Left lung (tissue), 10 donors: Measurements from ENCODE around the gene P2RY14. TPM values are rescaled to one million over a fixed set of nuclear protein-coding genes. Genes with fewer than 3 reads are reported as not detected.

Experiments
- ATAC-seq: fragments of 200-7000 bp; cut with Tn5 transposase; one replicate; pipeline ENCODE4 v1.9.1; 2020; ENCODE audit warnings: moderate library complexity
- DNase-seq, 4 donors: peaks; one replicate each; pipeline ENCODE4 v3.0.0-alpha.2; 2013 to 2020
- H3K27ac ChIP-seq, 2 donors: fragments of 200-600 bp; sonication (generic) in 1 of 2; one replicate each; pipeline versions ENCODE4 v1.5.0 to v1.8.0; 2020 to 2021
- H3K27me3 ChIP-seq, 2 donors: fragments of 200-600 bp; sonication (generic) in 1 of 2; one replicate each; pipeline versions ENCODE4 v1.5.0 to v1.8.0; 2020 to 2021
- H3K36me3 ChIP-seq, 2 donors: fragments of 200-600 bp; sonication (generic) in 1 of 2; one replicate each; pipeline versions ENCODE4 v1.5.0 to v1.8.0; 2020 to 2021
- H3K4me1 ChIP-seq, 2 donors: fragments of 200-600 bp; one replicate each; pipeline ENCODE4 v1.8.0; 2021
- H3K4me3 ChIP-seq, 2 donors: fragments of 200-600 bp; sonication (generic) in 1 of 2; one replicate each; pipeline versions ENCODE4 v1.5.0 to v1.8.0; 2020 to 2021; ENCODE audit warnings: mild to moderate bottlenecking in 1 of 2
- H3K9me3 ChIP-seq, 2 donors: fragments of 200-600 bp; sonication (generic) in 1 of 2; one replicate each; pipeline versions ENCODE4 v1.5.0 to v1.8.0; 2020 to 2021
- intact Hi-C, 2 donors: fragments of 100-400 bp; cut with DNase I; formaldehyde crosslinking; loops; one replicate each; pipeline versions ENCODE4 v1.11.2 to v1.14.2; 2022
- polyA plus RNA-seq, 6 donors: library from polyadenylated mRNA; unstranded; fragments of 120-200 nt; gene quantifications; one replicate each; pipeline ENCODE4 v1.2.1, GENCODE V29; 2013; ENCODE audit not compliant: insufficient read length in 6 of 6
- total RNA-seq, 2 donors: library from RNA; stranded (reverse); fragmentation: NEBNext Ultra II Directional; extraction: Animal tissue kit (Norgen Biotek cat#: 25700); gene quantifications; one replicate each; pipeline ENCODE4 v1.2.1, GENCODE V29; 2021
- TF ChIP-seq, protein P1 (sequence below), 2 donors: fragments of 200-600 bp; sonication (generic) in 1 of 2; IDR thresholded peaks; one replicate each; pipeline versions ENCODE4 v1.5.0 to v1.8.0; 2021; ENCODE audit warnings: antibody characterized with exemption in 2 of 2
- donor health status: DM: no; HTN: yes; CAD: no.
- donor health status: DM: no; HTN: no; CAD: no.

The P2RY14 gene
- total and polyA plus RNA-seq, 8 donors: 2.4 to 6.4 (median 4.3) TPM

DNA sequence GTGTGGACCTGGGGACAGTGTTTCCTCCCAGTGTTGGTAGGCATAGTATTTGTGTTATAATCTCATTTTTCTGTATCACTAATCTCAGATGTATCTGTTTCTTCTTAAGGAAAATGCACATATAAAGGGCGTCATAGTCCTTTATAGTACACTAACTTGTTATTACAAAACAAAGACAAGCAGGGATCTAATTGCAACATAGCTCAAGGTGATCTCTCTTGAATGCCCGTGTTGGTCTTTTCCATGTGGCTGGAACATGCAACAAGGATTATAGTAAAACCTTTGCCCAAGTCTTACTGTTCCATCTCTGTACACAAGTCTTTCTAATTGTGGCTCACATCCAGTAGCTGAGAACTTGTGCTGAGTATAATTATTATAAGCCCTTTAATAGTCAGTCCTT lies 41.8 kb upstream of the P2RY14 start:
- Histone ChIP-seq H3K4me3 (no peak overlapping the region), H3K4me1 (peaks cover 0 to 39% of the 10 kb centered on the region in 2 donors), H3K36me3 (no peaks in the 10 kb centered on the region), H3K9me3 (no peaks in the 10 kb centered on the region), H3K27ac (no peak overlapping the region), H3K27me3 (no peaks in the 10 kb centered on the region)
- intact Hi-C loops: no loop called here
- no peak for DNase-seq
- no peak for ATAC-seq
- TF ChIP-seq, protein P1, sequence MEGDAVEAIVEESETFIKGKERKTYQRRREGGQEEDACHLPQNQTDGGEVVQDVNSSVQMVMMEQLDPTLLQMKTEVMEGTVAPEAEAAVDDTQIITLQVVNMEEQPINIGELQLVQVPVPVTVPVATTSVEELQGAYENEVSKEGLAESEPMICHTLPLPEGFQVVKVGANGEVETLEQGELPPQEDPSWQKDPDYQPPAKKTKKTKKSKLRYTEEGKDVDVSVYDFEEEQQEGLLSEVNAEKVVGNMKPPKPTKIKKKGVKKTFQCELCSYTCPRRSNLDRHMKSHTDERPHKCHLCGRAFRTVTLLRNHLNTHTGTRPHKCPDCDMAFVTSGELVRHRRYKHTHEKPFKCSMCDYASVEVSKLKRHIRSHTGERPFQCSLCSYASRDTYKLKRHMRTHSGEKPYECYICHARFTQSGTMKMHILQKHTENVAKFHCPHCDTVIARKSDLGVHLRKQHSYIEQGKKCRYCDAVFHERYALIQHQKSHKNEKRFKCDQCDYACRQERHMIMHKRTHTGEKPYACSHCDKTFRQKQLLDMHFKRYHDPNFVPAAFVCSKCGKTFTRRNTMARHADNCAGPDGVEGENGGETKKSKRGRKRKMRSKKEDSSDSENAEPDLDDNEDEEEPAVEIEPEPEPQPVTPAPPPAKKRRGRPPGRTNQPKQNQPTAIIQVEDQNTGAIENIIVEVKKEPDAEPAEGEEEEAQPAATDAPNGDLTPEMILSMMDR (IDR thresholded peaks at IDR 0.05): no peak

DNA sequence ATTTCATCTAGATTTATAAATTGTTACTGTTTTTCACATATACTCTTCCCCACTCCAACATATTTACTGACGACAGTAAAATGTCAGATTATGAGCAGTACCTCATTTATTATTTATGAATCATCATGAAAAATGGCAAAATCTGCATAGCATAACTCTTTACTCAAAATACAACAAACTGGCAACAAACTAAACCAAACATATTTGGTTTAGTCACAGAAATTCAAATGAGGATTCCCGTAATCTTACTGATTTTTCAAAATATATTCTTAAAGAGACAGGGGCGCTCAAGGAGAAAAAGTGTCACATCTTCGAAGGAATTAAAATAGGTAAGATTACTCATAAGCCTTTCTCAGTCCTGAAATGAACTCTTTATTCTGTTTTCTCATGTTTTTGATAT lies 41.3 kb upstream of the P2RY14 start:
- TF ChIP-seq, protein P1 (IDR thresholded peaks at IDR 0.05): no peak
- peaks cover 0 to 39% of the 10 kb centered on the region in 2 donors for H3K4me1 ChIP-seq
- ATAC-seq: no peak
- no peak for DNase-seq
- H3K27ac ChIP-seq: no peak overlapping the region
- H3K36me3 ChIP-seq: no peaks in the 10 kb centered on the region
- intact Hi-C loops: no loop called here
- no peaks in the 10 kb centered on the region for H3K9me3 ChIP-seq
- H3K4me3 ChIP-seq: no peak overlapping the region
- H3K27me3 ChIP-seq: no peaks in the 10 kb centered on the region

DNA sequence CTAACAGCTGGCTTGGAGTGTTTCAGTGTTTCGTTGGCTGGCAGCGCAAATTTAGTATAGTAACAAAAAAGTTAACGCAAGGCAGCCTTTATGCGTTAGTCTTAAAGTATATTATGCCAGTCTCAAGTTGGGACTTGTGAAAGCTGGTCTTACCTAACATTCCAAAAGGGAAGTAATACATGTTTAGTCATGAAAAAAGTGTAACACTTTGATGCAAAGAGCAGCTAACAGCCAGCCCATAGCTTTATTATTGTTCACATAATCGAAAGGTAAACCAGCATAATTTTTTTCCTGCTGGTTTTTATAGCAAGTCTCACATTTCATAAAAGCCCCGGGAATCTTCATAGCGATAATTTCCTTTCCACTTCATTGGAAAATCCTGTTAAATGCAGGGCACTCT lies 40.6 kb upstream of the P2RY14 start:
- Histone ChIP-seq H3K4me1 (peaks cover 0 to 39% of the 10 kb centered on the region in 2 donors), H3K27ac (peak overlapping the region in 1 of 2 donors; percentile 82), H3K36me3 (no peaks in the 10 kb centered on the region), H3K4me3 (no peak overlapping the region), H3K9me3 (no peaks in the 10 kb centered on the region), H3K27me3 (no peaks in the 10 kb centered on the region)
- TF ChIP-seq, protein P1 (IDR thresholded peaks at IDR 0.05): no peak
- DNase-seq (no peak), ATAC-seq (peak; percentile 27)
- intact Hi-C loops: no loop called here

DNA sequence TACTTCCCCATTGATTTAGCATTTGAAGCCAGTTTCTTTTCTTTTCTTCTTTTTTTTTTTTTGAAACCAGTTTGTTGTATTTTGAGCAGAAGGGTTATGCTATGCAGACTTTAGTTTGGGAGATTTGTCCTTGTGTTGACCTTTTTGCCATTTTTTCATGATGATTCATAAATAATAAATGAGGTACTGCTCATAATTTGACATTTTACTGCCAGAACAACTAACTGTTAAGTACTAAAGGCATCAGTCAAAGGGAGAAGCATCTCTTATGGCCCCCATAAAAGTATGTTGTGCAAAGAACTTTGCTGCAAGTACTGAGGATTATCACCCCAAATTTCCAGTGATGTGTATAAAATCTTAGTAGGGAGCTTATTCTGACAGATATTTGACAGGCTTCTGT lies 40.0 kb upstream of the P2RY14 start:
- H3K4me1 ChIP-seq: peaks cover 0 to 39% of the 10 kb centered on the region in 2 donors
- no peaks in the 10 kb centered on the region for H3K9me3 ChIP-seq
- no peaks in the 10 kb centered on the region for H3K36me3 ChIP-seq
- no peak overlapping the region for H3K4me3 ChIP-seq
- intact Hi-C loops: no loop called here
- no peaks in the 10 kb centered on the region for H3K27me3 ChIP-seq
- TF ChIP-seq, protein P1 (IDR thresholded peaks at IDR 0.05): no peak
- DNase-seq (no peak), ATAC-seq (no peak)
- H3K27ac ChIP-seq: peak overlapping the region in 1 of 2 donors; percentile 82

DNA sequence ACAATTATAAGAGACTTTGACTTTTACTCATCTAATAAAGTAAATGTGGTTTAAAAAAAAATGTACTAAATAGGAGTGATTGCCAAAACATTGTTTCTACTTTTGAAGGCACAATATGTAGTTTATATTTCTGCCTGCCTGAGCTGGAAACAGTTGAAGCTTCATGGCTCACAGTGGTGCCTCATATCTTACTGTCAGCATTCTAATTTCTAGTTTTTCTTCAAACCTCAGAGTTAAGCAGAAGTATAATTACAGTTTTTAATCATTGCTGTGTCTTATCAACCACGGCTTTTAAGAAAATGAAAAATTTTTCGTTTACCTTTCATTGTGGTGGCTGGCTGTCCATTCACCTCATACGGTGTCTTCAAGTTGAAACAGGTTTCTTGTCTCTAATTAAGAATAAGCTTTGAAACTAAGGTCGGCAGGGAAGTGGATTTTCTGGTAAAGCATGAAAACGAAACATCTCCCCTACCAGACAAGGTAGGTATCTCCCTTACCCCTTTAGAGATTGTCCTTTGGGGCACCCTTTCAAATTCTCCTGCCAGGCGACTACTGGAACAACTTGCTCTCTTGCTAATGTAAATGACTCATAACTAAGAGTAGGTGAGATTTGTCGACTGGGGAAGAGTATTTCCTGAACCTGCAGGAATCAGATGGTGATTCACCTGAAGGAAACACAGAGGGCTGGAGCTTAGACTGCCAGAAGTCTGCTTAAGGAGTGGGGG lies 38.1 kb upstream of the P2RY14 start, which contains the start of gene GPR87:
Gene GPR87 (minus strand): TSS at position 554 of the 725 bp plus-strand sequence. CDS start 16,720 bp downstream, outside the sequence.
- ATAC-seq (peak; percentile 38), DNase-seq (no peak)
- Histone ChIP-seq H3K27ac (no peak within 1 kb of the TSS), H3K27me3 (no peaks in the 10 kb centered on the region), H3K4me3 (no peak within 1 kb of the TSS), H3K9me3 (no peaks in the 10 kb centered on the region), H3K36me3 (no peaks in the 10 kb centered on the region), H3K4me1 (peaks cover 0 to 27% of the 10 kb centered on the region in 2 donors)
- TF ChIP-seq, protein P1 (IDR thresholded peaks at IDR 0.05): no peak
- intact Hi-C loops: no loop called here
